NCI-H526 treated with DMSO at 0.1 percent for 48 hours (cell line): Measurements from ENCODE around the gene PTPN21.
A peak's percentile ranks its signal among the peaks of the same experiment; 100 is the strongest.

Experiments
- DNase-seq: peaks from one replicate; lab custom pipeline; 2025; lab: John Stamatoyannopoulos, UW

Gene PTPN21

DNA sequence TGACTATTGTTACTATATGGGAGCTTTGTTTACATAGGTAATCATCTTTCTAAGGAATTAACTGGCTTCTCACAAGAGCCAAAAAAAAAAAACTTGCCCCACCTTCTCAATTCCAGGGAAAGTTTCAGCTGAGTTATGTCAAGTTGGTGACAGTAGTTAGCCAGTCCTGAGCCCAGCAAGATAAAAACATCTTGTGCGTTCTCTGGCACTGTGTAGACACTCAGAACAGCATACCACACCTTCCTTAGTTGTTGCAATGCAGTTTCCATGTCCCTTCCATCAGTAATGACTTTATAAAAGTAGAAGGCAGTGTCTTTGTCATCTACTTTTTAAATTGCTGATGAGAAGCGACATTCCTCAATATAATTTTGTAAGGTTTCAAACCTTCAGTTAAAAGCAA, 50.2 kb downstream of the PTPN21 start:
- DNase-seq = no peak

DNA sequence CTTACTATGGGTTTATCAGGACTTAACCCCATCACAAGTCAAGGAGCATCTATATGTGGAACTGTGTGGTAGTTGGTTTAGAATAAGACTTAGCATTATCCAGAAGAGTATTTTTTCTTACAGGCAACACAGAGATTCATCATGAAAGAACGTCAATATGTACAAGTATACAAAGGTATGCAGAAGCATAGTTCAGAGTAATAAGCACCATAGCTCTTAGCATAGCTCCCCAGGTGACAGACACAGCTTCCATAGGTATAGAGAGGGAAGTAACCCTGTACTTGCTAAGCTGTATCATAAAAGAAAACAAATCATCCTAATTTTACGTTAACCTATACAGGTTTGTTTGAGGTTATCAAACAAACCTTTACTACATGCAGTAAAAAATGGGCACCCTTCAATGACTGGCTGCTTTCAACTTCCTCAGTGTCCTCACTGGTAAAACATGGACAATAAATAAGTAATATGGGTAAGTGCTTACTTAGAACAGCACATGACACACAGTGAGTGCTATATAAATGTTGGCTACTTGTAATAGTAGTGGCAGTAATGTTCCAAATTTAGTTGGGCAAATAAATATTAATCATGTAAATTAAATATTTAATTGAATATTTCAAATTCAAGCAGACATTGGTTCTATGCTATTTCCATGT, 50.9 kb downstream of the PTPN21 start:
- DNase-seq = no peak

DNA sequence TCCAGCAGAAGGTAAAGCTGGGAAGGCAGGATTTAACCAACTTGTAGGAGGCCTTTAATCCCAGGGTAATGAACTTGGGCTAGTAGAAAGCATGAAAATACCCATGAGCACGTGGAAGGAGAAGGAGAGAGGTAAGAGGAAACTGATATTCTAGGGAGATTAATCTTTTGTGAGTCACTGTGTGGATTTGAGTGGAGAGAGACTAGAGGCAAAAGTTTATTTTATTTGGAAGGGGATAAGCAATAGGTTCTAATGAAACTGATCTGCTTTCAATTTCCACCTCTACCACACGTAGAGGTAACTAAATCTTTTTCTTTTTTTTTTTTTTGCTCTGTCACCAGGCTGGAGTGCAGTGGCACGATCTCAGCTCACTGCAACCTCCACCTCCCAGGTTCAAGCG, 52.1 kb downstream of the PTPN21 start:
- DNase-seq = no peak

DNA sequence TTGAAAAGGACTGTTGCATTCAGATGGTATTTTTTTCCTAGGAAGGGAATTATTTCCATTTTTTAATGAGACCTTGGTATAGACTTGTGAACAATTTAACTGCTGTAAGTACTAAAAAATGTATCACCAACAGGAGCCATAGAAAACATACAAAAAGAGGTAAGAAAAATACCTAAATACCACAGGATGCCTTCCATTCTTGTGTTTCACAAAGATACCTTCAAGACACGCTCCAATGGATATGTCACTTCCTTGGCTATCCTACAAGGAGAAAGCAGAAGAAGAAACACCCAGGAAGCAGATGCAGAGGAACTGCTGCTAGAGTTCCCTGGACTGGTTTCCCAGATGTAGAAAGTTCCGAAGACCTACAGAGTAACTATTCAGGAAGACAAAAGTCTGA, 54.2 kb downstream of the PTPN21 start:
- no peak for DNase-seq

DNA sequence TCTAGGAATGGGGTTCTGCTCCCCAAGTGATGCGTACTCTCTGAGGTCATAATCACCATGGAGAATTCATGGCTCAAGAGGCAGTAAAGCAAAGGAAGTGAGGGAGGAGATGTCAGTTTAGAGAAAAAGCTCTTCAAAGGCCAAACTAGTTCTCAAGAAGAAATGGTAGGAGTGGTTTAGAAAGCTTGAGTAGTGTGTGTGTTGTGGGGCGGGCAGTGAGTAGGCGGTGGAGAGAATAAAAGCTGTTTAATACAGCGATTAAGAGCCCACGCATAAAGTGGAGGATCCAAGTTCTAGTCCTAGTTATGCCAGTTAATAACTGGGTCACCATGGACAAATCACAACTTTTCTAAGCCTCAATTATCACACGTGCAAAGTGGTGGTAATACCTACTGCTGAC, 55.6 kb downstream of the PTPN21 start:
- DNase-seq = no peak

DNA sequence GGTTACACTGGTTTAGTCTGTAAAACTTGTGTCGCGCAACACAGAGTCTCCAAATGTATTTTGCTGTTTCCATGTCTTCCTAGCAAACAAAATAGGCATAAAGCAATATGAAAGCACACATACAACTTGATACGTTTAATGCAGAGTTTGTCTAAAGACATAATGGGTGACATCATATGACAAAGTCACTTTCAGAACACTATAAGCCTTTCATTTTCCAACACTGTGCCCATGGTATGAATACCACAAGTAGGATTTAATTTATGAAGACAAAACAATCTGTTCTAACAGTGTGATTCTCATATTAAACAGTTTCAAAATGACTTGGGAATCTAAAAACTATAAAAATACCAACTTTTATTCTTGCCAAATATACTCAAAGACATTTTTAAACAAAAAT, 58.4 kb downstream of the PTPN21 start:
- no peak for DNase-seq

DNA sequence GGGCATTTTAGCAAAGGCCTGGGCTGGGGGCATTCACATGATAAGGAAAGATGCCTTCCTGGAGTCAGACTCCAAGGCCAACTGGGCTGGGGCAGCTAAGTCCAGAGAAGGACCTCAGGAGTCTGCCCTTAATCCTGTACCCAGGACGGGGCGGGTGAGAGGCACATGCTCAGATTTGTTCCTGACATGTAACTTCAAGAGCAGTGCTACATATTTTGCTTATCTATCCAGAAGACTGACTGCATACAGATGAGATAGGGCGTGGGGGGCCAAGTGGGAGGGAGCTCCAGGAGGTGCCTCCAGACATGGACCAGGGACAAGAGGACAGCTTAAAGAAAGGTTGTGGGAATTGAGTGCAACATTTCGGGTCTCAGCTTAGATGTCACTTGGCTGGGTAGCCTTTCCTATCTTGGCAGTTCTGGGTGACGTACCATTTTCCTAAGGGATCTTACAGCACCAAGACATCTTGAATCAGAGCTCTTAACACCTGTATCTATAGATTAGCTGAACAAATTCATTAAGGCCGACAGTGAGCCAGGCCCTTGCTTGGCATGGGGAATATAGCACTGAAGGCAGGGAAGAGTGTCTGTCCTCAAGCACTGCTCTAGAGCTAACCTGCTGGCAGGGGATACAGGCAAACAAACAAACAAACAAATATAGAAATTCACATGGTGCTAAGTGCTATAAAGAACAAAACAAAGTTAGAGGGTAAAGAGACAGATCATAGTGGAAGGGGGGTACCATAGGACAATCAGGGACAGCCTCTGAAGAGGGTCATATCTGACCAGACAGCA, 61.2 kb downstream of the PTPN21 start:
- no peak for DNase-seq

DNA sequence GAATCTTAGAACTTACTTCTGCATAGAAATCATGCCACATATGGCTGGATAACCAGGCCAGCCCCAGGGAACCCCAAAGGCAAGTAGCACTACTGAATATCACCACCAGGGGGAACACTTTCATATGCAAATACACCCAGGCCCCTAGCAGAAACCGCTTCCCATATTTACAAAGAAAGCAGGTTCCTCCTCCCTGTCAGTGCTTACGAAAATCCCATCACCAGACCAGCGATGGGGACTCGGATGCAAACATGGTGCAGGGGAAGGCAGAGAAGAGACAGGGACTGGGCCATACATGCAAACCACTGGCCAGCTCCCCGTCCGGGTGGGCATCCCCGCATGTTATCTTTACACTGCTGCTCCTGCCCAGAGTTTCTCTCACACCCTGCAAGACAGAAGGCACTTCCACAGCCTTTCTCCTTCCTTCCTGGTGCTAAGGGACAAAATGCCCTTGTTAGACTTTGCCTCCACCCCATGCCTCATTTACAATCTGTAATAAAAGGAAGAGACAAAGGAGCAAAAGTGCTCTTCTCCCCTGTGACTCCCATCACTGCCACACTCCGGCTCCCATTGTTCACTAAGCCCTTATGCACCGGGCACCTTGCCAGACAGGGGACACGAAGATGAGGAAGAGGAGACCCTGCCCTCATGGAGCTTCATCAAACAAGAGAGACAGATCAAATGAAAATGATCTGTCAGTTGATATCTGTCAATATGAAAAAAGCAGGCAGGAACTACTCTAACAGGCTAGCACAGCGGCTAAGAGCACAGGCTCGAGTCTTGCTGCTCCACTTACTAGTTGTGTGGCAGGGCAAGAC, 62.3 kb downstream of the PTPN21 start:
- DNase-seq = peak; percentile 51

DNA sequence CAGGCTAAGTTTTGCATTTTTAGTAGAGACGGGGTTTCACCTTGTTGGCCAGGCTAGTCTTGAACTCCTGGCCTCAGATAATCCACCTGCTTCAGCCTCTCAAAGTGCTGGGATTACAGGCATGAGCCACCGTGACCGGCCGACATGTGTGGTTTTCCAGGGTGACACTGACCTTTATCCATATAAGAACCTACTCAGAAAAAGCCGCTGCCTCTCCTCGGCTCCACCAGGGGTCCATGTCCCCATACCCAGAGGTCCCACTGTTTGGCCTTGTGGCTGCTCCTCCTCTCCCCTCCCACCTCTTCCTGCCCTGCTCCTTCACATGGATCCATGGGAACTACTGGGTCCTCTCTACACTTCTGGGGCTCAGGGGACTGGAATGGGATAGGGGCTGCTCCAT, 64.6 kb downstream of the PTPN21 start:
- DNase-seq = no peak

DNA sequence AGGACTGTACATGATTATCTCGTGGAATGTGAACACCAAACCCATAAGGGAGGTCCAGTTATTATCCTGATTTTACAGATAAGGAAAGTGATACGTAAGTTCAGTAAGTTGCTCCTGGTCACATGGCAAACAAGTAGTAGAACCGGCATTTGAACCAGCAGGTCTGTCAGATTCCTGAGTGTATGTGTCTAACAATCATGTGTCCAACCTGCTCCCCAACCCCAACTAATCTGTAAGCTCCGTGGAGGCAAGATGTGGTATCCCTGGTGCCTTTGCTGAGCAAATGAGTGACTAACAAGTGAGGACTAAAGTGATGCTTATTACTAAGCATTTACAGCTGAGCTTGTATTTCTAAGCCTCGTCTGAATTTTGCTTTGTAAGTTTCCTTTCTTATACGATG, 65.9 kb downstream of the PTPN21 start:
- no peak for DNase-seq

DNA sequence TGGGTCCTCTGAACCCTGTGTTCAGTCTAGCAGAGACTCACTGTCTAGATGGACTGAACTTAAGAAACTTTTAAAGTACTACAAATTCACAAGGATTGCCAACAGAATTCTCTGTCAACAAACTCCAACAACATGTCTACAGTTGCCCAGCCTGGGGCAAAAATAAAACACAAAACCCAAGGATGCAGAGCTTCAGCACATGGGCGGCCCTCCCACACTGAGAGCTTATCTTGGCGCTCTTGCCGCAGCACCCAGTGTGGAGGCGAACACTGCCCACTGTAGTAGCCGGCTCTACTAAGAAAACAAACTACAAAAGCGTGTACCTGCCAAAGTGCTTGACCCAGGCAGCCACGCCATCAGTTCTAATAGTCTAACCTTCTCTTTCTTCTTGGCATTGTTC, 66.7 kb downstream of the PTPN21 start:
- no peak for DNase-seq

DNA sequence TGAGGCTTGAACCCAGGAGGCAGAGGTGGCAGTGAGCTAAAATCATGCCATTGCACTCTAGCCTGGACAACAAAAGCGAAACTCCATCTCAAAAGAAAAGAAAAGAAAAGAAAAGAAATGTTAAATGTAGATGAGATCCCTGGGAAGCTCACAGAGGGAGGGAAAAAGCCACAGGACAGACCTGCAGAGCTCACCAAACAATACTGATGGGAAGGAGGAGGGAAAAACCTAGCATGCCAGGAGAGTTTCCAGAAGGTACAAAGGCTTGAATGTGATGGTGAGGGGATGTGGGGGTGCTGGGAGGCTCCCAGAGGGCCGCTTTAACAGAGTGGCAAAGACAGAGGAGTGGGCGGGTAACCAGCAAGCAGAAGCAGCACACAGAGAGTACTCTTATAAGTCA, 72.3 kb downstream of the PTPN21 start:
- no peak for DNase-seq

DNA sequence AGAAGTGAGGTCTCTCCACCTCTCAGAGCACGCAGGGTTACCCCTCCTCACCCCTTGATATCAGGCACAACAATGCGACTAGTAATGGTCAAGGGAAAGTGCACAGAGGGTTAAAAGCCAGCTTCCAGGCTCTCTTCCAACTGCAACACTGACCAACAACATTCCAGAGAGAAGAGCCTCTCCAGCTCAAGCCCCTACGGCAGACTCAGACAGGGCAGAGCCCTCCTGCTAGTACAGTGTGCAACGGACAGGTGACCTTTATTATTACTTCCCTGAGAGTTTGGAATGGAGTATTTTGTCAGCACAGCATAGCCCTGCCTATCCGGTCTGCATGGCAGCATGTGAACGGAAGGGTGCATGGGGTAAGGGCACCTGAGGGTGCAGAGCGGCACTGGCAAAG, 73.0 kb downstream of the PTPN21 start:
- DNase-seq = no peak

DNA sequence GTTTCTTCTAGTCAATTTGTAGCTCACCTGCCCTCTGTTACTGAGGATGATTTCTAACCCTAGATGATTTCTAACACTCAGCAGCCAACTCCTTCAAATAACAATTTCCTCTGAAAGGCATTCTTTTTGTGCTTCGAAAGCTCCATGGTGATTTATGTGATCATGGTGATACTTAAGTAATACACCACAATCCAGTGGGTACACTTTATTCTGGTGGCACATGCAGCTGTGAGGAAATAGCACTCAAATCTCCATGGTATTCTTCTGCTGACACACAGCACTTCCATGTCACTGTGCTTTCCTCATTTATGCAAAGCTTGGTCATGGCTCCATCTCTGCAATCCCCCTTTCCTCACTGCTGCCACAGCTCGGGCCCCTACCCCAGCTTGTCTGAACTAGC, 73.7 kb downstream of the PTPN21 start:
- DNase-seq = no peak

DNA sequence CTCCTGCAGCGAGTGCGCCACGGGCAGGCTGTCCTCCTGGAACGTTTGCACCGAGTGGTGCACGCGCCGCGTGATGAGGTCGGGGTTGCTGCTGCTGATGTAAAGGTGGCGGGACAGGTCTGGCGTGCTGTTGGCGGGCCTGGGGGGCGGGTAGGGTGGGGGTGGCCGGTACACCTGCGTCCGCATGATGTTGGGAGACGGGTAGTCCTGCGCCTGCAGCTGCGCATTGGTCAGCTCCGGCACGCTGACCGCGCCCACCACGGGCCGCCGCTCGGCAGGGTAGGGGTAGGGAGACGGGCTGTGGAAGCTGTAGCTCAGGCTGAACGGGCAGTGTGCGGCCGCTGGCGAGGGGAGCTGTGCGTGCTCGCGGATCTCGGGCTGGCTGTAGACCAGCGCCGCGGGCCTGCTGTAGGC, 75.2 kb downstream of the PTPN21 start:
- no peak for DNase-seq

DNA sequence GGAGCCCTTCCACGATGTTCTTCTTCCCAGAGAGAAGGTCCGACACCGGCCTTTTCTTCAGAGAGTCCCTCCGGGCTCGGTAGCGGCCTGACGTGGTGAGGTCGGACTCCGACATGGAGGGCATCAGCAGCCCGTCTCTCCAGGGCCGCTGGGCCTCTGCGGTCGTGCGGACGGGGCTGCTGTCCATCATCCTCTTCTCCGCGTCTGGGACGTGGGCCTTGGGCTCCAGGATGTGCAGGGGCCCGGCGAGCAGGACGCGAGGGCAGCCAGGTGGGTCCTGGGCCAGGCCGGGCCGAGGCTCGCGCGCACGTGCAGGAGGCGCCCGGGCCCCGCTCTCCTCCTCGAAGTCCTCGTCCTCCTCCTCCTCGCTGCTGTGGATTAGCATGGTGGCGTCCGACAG, 75.9 kb downstream of the PTPN21 start:
- DNase-seq = no peak

DNA sequence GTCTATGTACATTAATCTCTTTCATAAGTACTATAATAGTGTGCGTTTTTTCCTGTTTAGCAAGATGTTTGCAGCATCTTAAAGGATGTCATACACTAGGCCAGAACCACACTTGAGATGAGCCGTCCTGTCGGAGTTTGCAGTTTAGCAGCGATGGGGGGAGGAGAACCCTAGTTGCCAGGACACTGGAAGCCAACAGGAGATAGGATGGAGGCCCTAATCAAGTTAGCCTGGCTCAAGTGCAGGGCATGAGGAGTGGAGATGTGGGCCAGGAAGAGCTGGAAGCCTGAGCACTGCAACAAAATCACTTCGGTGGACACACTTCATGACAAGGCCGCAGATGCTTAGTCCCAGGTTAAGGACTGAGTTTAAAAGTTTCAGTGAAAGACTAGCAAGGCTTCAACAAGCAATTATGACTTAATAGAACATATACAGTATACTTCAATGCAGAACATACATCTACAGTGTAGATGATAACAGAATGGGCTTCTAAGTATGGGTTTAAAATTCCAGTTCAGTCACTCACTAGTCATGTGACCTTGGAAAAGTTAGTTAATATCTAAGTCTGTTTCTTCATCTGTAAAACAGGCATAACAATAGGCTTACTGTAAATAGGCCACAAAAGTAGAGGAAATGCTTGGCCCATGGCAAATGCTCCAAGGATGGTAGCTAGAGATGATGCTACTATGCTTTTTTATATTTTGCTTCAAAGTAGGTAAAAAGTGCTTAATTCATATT, 77.1 kb downstream of the PTPN21 start:
- no peak for DNase-seq

DNA sequence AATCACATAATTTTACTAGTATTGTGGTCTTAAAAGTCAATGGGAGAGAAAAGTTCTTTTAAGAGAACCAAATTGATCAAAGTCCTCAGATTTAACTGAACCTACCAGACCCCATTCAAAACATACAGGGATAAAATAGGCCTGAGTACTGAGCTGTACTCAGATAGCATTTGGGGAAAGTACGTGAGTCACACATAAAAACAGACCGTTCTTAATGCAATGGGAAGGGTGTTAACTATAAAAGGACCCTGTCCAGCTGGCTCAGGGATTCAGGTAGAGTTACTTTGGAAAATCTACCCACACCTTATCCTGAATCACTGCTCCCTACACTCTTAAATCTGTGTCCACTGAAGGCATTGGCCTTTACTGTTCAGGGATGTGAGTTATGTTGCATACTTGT, 78.0 kb downstream of the PTPN21 start:
- DNase-seq = no peak

DNA sequence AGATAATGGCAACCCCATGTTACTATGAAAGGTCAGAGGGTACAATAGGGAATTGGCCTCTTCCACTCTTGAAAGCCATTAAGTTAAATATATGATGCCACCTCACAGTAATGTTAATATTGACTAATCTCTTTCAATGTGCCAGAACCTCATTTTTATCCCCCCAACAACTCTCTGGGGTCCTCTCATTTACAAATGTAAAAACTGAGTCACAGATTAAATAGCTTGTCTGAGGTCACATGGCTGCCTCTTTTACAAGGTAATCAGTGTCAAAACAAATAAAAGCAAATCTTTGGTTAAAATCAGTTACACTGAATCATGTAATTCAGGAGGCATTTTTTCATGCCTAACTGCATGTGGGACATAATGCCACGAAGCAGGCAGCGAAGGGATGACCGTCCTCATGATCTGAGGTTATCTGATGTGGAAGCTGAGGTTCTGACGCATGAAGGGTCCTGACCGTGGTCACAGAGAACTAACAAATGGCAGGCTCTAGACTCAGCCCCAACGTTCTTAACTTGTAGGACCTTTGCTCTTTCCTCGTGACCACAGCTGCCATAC, 78.5 kb downstream of the PTPN21 start:
- no peak for DNase-seq

DNA sequence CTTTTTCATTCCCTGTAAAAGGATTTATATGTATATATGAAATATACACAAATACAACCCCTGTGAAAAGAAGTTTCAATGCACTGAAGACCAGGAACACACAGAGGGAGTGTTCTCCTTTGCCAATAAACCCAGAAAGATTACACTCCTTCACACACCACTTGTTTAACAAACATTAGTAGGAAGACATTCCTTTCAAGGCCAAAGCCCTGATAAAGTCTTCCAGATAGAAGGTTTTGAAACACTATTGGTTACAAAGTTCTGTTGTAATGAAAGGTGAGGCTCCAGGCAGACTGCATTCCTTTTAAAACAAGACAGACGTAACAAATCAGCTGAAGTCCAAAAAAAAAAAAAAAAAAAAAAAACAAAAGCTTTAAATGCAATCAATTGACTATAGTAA, 81.0 kb downstream of the PTPN21 start:
- no peak for DNase-seq

DNA sequence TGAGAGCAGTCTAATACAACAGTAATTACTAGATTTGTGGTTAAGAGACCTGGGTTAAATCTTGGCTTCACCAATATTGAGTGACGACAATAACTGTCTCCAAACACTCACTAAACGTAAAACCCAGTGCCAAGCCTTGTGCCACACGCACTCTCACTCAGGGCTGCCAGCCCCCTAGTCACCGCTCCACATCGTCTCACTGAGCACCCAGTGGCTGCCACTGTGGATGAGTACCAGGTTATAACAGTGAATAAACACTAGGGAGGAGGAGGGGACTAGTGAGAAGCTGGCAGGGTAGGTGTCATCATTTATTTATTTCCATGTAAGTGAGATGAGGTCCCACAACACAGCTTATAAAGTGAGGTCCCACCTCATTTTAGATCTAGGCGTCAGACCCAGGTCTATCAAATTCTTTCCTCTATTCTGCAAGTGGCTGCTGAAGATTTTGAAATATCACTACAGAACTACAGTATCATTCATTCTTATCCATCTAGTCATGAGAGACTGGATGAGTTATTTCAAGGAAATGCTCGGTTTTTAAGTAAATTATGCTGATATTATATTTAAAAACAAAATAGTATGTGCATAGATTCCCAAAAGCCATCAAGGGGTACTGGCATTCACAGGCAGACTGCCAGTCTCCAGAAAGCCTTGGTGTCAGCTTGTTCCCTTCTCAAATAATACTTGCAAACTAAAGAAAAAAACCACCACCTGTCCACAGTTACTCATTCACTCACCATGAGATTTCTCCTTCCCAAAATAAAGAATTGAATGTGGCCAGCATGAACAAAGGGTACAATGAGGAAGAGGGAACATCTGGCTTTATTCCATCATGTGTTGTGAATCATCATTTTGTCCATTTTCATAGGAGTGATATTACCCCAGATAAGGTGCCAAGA, 84.0 kb downstream of the PTPN21 start:
- no peak for DNase-seq
